GM19193 (cell line): ENCODE results near the gene CPA1.

Source experiments
- POLR2A ChIP-seq: IDR thresholded peaks from 4 replicates; pipeline ENCODE4 v1.6.1; 2011; ENCODE audit not compliant: insufficient read depth, insufficient read length; ENCODE audit errors: extremely low read depth

The CPA1 gene

DNA sequence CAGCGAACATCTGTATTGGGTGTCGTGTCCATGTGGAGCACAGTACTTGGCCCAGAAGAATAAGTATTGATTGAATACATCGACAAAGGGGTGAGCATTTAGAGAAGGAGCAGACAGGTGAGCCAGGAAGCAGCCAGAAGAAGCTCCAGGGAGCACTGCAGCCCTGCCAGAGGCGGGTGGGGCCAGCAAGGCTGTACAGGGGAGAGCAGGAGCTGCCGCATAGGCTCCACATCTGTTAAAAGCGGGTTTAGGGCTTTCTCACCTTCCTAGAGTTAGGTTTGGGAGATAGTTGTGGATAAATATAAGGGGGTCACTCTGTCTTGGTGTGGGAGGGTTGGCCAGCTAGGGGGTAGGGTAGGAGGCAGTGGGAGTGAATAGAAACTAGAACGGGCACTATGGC lies 1.3 kb upstream of the CPA1 start:
- no peak for TF ChIP-seq POLR2A

DNA sequence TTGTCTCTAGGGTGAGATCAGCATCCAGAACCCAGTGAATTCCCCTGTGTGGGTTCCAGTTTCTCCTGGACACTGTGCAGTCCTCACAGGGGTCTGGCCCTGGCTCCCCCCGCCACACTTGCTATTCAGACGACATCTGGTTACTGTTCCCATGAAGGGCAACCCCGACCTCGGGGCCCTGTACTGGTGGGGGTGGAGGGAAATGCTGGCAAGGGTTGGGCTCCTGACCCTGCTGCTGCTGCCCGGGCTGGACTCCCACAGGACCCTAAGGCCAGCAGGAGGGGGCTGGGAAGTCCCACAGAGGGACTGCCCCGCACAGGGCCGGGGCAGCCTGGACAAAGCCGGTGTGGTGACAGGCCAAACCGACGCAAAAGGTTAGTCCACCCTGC lies 768 bp upstream of the CPA1 start:
- no peak for TF ChIP-seq POLR2A

DNA sequence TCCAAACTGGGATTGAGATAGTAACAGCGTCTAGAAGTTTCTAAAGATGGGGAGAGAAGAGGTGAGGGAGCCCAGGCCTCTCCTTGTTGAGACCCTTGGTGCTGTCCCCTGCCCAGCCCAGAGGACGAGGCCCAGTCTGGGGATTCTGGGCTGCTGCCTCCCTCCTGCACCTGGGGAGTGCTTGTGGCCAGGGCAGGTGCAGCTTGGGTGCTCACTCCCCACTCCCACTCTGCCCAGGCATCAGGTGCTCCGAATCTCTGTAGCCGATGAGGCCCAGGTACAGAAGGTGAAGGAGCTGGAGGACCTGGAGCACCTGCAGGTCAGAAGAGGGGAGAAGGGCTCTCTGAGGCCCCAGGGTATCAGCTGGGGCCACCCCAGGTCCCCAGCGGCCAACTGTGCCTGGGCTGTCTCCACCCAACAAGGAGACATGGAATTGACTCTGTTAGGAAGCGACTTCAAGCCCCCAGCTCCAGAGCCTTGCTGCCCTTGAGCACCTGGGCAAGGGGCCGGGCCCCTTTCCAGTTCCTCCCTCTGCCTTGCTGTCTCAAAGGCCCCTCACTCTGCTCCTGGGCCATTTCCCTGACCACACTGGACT lies 664 bp downstream of the CPA1 start:
- TF ChIP-seq POLR2A, result no peak

DNA sequence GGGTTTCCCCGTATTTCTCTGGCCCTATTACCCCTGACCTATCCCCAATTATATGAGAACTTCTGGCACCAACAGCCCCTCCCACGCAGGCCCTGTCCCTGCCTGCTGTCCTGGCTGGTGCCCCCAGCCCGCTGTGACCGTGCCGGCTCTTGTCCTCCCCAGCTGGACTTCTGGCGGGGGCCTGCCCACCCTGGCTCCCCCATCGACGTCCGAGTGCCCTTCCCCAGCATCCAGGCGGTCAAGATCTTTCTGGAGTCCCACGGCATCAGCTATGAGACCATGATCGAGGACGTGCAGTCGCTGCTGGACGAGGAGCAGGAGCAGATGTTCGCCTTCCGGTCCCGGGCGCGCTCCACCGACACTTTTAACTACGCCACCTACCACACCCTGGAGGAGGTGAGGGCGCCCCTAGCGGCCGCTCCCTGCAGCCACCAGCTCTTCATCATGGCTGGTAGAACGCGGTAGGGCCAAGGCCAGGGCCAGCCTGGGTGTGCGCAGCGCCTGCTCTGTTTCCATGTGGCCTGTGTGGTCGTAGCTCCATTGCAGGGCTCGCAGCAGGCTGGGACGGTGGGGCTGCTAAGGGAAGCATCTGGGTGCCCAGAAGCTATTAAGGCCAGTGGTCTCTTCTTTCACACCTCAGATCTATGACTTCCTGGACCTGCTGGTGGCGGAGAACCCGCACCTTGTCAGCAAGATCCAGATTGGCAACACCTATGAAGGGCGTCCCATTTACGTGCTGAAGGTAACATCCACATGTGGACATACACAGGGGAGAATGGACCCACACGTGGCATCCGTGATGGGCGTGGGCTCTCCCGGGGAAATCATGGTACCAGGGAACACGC lies 1.4 kb downstream of the CPA1 start:
- no peak for TF ChIP-seq POLR2A

DNA sequence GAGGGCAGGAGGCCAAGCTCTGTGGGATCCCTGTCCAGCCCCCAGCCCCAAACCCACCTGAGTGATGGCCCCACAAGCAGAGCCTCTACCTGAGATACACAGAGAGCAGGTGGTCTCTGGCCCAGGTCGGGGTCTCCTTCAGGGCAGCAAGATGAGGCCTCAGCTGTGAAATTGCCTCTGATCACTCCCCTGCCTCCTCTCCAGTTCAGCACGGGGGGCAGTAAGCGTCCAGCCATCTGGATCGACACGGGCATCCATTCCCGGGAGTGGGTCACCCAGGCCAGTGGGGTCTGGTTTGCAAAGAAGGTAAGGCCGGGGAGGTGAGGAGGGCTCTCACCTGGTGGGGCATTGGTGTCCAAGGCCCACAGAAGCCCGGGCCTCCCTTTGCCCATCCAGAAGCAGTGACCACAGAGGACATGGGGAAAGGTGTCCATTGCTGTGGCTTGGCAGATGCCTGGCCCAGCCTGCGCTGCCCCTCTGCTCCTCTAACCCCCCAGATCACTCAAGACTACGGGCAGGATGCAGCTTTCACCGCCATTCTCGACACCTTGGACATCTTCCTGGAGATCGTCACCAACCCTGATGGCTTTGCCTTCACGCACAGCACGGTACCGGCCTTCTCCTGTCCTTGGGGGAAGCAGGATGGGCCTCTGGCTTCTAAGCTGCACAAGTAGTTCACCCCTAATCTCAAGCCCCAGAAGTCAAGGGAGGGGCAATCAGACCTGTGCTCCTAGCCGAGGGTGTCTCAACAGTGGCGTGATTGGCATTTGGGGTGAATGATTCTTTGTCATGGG lies 3.1 kb downstream of the CPA1 start:
- TF ChIP-seq POLR2A, result no peak

DNA sequence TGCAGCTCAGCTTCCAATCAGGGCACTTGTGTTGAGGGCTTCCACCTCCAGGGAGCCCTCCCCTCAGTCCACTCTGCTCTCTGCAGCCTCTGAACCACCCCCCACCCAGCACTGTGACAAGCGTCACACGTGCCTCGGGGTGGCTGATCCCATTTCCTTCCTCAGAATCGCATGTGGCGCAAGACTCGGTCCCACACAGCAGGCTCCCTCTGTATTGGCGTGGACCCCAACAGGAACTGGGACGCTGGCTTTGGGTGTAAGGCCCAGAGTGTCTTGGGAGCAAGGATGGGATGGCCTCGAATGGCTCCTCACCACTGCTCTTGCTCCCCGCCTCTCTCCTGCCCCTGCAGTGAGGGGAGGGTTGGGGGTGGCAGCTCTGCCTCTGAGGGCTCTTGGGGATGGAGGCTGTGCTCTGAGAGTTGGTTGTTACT lies 4.1 kb downstream of the CPA1 start:
- TF ChIP-seq POLR2A, result no peak

DNA sequence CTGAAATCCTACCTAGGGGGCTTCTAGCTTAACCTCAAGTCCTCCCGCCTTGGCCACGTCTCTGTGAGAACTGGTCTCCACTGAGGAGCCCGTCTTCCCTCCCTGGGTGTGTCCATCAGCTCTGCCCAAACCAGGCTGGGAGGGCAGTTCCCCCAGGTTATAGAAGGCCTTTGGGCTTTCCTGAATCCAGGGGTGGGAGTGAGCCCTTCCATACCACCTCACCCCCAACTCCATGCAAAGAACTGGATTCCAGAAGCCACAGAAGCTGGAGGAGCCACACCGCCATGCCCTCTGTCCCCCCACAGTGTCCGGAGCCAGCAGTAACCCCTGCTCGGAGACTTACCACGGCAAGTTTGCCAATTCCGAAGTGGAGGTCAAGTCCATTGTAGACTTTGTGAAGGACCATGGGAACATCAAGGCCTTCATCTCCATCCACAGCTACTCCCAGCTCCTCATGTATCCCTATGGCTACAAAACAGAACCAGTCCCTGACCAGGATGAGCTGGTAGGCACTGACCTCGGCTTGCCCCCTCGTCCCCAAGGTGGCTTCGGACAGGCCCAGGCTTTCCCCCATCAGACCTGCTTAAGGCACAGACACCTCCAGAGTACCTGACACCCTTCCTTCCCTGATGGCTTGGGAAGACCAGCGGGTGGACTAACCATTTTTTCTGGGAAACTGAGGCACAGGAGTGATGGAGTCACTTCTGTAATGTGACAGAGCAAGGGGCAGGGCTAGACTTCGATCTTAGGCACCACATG lies 4.7 kb downstream of the CPA1 start:
- no peak for TF ChIP-seq POLR2A

DNA sequence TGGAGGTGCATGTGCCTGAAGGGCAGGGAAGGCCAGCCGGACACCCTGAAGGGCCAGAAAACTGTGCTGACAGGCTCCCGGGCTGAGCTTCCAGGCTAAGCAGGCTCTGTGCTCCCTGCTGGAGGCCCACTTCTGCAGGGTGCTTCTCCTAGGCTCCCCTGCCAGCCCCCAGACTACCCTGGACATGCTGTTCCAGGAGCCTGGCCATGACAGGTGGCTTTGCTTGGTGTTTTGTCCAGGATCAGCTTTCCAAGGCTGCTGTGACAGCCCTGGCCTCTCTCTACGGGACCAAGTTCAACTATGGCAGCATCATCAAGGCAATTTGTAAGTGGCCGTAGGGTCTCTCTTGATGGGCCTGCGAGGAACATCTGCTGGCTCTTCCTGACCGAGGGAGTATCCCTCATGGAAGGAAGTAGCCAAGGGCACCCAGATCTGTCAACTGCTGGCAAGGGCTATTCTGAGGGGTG lies 5.3 kb downstream of the CPA1 start:
- no peak for TF ChIP-seq POLR2A

DNA sequence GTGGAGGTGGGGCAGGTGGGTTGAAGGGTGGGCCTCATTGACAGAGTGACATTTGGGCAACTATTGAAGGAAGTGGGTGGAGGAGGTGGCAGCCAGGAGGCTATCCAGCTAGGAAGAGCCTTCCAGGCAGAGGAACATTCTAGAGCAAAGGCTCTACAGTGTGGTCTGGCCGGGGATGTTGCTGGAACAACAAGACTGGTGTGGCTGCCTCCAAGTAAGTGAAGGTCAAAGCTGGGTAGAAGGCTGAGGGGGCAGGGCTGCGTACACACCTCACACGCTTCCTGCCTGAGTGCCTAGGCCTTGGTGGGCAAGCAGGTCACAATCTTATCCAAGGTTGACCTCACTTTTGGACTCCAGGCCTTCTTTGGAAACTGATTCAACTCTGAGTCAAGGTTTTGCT lies 6.6 kb downstream of the CPA1 start:
- TF ChIP-seq POLR2A, result no peak

DNA sequence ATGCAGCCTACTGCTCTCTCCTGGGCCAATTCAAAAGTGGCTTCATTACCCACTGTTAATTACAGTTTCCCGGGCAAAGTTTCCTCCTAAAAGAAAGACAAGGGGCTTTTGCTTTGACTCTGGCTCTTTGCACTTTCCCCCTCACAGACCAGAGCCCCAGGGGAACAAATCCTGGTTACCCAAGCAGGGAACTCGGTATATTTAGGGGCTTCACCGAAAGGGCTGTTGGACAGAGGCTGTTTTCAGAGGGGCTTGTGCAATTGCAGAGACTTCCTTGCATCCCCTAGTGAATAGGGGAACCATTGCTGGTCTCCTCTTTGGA lies 7.0 kb downstream of the CPA1 start:
- TF ChIP-seq POLR2A, result no peak

DNA sequence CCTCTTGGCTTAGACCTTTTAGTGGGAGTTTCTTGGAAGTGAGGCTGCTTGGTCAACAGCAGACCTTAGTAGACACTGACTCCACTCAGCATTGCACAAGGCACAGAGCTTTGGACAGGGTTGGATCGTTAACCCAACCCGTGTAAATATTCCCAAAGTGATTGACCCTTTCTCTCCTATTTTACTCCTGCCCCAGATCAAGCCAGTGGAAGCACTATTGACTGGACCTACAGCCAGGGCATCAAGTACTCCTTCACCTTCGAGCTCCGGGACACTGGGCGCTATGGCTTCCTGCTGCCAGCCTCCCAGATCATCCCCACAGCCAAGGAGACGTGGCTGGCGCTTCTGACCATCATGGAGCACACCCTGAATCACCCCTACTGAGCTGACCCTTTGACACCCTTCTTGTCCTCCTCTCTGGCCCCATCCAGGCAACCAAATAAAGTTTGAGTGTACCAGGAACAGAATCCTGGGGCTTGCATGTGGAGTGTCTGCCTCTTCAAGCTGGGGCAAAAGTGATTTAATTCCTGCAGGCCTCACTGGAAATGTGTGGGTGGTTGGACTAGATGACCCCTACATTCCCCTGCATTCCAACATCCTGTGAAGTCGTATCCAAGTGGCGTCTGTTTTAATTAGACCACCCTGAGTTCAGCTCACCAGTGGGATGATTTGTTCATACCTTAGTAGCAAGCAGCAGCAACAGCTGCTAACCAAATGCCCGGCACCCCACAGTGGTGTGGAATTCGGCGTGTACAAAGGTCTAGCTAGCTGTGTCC lies 7.5 kb downstream of the CPA1 start:
- no peak for TF ChIP-seq POLR2A

DNA sequence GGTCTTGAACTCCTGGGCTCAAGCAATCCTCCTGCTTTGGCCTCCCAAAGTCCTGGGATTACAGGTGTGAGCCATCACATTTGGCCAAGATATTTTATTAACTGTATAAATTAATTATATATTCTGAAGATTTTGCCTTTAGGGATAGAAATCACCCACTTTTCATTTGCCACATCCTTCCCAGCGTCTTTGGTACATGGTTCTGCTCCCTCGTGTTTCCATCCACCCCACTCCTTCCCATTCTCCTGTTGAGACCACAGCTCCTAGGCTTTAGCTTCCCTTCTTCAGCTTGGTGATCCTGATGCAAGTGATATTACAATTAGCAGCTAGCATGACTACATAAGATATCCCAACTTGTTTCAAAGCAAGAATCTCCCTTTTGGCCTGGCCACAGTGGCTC lies 8.4 kb downstream of the CPA1 start:
- TF ChIP-seq POLR2A, result no peak

DNA sequence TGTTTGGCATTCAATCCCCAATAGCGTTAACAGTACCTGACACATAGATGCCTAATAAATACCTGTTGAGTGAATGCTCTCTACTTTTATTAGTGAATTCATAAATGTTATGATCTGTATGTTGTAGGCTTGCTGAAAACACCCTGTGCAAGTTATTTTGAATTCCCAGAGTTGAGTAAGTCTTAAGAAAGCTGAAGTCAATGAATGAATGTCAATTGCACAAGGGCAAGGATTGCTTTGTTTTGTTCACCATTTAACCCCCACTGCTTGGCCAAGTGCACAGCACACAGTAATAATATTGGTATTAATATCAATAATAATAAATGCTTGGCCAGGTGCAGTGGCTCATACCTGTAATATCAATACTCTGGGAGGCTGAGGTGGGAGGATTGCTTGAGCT lies 10.2 kb downstream of the CPA1 start:
- TF ChIP-seq POLR2A, result no peak

DNA sequence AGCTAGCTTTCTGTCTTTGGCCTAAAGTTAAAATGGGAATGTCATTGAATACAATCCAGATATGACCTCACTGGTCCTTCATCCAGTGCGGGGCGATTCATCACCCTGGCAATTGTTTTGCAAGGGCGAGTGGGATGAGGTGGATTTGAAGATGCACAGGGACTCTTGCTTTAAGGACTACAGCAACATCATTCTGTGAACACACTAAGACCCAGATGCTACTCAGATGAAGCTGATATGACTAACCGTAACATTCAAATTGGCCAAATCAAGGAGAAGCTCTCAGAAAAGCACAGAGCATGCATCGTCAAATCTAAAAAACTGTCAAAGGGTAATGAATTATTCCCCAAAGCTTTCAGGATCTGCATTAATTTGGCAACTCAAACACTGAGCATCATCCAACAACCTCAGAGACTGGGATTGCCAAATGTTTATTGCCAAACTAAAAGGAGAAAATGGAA lies 12.8 kb downstream of the CPA1 start:
- no peak for TF ChIP-seq POLR2A
